Right lobe of liver (tissue), 4 donors: Measurements from ENCODE around the gene ZNF354C.
"Not testable (repeated sequence)": the region's sequence is repeated elsewhere in the genome, so short reads cannot be mapped to it uniquely, and the experiment has no call there.

ENCODE experiments used
- CTCF ChIP-seq, 4 donors: fragments of 200-600 bp in 3 of 4; fragments of 450-650 bp in 1 of 4; IDR thresholded peaks; one replicate each; pipeline versions ENCODE4 v1.5.1 to v1.8.0; 2016 to 2022; ENCODE audit warnings: antibody characterized with exemption in 4 of 4, mild to moderate bottlenecking in 2 of 4
- POLR2A ChIP-seq: fragments of 450-650 bp; IDR thresholded peaks from one replicate; pipeline ENCODE4 v1.6.1; 2017; ENCODE audit warnings: antibody characterized with exemption, mild to moderate bottlenecking
- donor health status: DM: no; HTN: no; CAD: no.
- donor health status: DM: no; HTN: no; CAD: no.
- donor health status: DM: no; HTN: yes; CAD: no.

GRCh38 chr5:179101282-179101681, 41.1 kb downstream of the ZNF354C start:
- not testable (repeated sequence) for TF ChIP-seq CTCF (IDR thresholded peaks at IDR 0.05); POLR2A
